HFFc6 (cell line): ENCODE data around the gene PAPPA. TPM values are rescaled to one million over a fixed set of nuclear protein-coding genes. Genes with fewer than 3 reads are reported as not detected.

ENCODE experiments used
- DNase-seq: peaks from one replicate; pipeline ENCODE4 v3.0.0-alpha.2; 2018
- H3K27ac Mint-ChIP-seq: 2 replicates; pipeline ENCODE4 v1.8.0; 2020; ENCODE audit warnings: mild to moderate bottlenecking, mixed read lengths
- H3K27me3 Mint-ChIP-seq: 2 replicates; pipeline ENCODE4 v1.8.0; 2021; ENCODE audit warnings: mild to moderate bottlenecking, moderate library complexity, mixed read lengths; ENCODE audit not compliant: insufficient read depth
- H3K36me3 Mint-ChIP-seq: 2 replicates; pipeline ENCODE4 v1.8.0; 2021; ENCODE audit warnings: low read depth, mixed read lengths
- H3K4me1 Mint-ChIP-seq: 2 replicates; pipeline ENCODE4 v1.8.0; 2020; ENCODE audit warnings: low read depth, mixed read lengths
- H3K4me3 Mint-ChIP-seq: 2 replicates; pipeline ENCODE4 v1.8.0; 2020; ENCODE audit warnings: mild to moderate bottlenecking, moderate library complexity, mixed read lengths
- H3K9me3 Mint-ChIP-seq: 2 replicates; pipeline ENCODE4 v1.8.0; 2020; ENCODE audit warnings: mild to moderate bottlenecking, mixed read lengths
- total RNA-seq, 6 experiments: library from RNA; stranded (reverse); fragmentation: NEBNext Ultra II Directional; extraction: Animal tissue kit (Norgen Biotek cat#: 25700); gene quantifications; 2 replicates in 1 of 6; 3 replicates in 5 of 6; pipeline ENCODE4 v1.2.3, GENCODE V29; 2021
- TF ChIP-seq, protein P1 (sequence below): fragments of 200-600 bp; sonication (generic); IDR thresholded peaks from 2 replicates; pipeline ENCODE4 v1.5.0; 2021; ENCODE audit warnings: antibody characterized with exemption, mild to moderate bottlenecking

The PAPPA gene
- total RNA-seq, 6 experiments from 2014 or later = 8.2 to 13.2 (median 12.3) TPM

DNA sequence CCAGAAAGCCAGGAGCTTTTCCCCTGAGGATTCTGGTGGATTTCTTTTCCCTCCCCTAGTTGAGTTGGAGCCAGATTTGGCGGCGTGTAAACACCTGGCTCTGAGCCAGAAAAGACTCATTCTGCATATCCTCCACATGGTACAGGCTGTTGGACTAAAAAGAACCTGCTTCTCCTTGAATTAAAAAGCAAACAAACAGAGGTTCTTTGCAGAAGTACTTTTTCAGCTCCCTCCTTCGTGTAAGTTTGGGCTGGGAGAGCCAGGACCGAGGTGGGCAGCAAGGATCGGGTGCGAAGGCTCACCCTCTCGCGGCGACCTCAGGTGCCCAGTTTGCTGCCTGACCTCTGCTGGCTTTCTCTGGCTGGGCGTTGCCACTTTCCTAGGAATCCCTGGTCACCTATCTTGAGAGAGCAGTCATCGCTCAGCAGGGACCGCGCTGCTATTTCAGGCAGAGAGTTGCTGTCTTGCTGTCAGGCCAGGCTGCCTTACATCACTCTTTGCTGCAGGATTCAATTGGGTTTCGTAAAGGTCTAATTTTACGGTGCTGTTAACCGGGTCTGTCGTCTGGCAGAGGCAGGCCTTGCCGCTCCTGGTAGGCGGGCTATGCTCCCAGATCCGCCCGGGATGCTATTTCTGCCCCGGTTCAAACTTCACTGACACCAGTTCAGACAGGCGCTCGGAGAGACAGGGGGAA lies 3.2 kb downstream of the PAPPA start:
- H3K4me1 Mint-ChIP-seq = peaks cover 57% of the 10 kb centered on the region
- peak overlapping the region; percentile 98 for H3K27ac Mint-ChIP-seq
- H3K36me3 Mint-ChIP-seq = peaks cover 11% of the 10 kb centered on the region
- no peaks in the 10 kb centered on the region for H3K9me3 Mint-ChIP-seq
- peak; percentile 81 for DNase-seq
- H3K27me3 Mint-ChIP-seq = peaks cover 10% of the 10 kb centered on the region
- TF ChIP-seq, protein P1, sequence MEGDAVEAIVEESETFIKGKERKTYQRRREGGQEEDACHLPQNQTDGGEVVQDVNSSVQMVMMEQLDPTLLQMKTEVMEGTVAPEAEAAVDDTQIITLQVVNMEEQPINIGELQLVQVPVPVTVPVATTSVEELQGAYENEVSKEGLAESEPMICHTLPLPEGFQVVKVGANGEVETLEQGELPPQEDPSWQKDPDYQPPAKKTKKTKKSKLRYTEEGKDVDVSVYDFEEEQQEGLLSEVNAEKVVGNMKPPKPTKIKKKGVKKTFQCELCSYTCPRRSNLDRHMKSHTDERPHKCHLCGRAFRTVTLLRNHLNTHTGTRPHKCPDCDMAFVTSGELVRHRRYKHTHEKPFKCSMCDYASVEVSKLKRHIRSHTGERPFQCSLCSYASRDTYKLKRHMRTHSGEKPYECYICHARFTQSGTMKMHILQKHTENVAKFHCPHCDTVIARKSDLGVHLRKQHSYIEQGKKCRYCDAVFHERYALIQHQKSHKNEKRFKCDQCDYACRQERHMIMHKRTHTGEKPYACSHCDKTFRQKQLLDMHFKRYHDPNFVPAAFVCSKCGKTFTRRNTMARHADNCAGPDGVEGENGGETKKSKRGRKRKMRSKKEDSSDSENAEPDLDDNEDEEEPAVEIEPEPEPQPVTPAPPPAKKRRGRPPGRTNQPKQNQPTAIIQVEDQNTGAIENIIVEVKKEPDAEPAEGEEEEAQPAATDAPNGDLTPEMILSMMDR = peak; percentile 8; the same call in 1 of the 2 replicates
- peak overlapping the region; percentile 86 for H3K4me3 Mint-ChIP-seq

DNA sequence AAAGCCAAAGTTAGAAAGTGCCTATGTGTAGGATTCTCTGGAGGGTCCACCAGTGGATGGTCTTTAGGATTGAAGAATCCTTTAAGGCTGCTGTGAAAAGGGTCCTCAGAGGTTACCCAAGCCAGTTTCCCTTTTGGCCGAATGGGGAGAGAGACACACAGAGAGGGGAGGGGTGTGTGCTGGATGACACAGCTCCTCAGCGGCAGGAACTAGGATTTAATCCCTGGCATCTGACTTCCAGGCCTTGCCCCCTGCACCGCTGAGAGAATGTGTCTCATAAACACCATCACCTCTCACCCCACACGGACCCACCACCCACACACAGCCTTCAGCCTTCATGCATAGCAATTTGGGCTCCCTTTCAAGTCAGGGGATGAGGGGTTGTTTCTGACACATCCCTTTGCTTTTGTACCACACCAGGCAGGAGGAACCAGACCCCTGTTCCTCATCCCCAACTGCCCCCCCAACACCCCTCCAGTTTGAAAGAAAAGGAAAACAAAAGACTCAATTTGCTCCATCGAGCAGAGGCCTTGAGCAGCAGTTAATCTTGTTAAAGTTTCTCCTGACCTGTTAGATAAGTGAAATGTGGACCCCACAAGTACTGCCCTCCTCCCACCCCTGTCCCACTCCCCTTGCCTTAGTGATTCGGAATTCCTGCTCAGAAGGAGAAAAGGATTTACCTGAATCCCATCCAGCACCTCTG lies 4.0 kb downstream of the PAPPA start:
- H3K27ac Mint-ChIP-seq = peak overlapping the region; percentile 98
- H3K9me3 Mint-ChIP-seq = no peaks in the 10 kb centered on the region
- H3K36me3 Mint-ChIP-seq = peaks cover 11% of the 10 kb centered on the region
- peak; percentile 35 for DNase-seq
- H3K4me1 Mint-ChIP-seq = peaks cover 49% of the 10 kb centered on the region
- peak overlapping the region; percentile 86 for H3K4me3 Mint-ChIP-seq
- peaks cover 10% of the 10 kb centered on the region for H3K27me3 Mint-ChIP-seq
- TF ChIP-seq, protein P1 = no peak

DNA sequence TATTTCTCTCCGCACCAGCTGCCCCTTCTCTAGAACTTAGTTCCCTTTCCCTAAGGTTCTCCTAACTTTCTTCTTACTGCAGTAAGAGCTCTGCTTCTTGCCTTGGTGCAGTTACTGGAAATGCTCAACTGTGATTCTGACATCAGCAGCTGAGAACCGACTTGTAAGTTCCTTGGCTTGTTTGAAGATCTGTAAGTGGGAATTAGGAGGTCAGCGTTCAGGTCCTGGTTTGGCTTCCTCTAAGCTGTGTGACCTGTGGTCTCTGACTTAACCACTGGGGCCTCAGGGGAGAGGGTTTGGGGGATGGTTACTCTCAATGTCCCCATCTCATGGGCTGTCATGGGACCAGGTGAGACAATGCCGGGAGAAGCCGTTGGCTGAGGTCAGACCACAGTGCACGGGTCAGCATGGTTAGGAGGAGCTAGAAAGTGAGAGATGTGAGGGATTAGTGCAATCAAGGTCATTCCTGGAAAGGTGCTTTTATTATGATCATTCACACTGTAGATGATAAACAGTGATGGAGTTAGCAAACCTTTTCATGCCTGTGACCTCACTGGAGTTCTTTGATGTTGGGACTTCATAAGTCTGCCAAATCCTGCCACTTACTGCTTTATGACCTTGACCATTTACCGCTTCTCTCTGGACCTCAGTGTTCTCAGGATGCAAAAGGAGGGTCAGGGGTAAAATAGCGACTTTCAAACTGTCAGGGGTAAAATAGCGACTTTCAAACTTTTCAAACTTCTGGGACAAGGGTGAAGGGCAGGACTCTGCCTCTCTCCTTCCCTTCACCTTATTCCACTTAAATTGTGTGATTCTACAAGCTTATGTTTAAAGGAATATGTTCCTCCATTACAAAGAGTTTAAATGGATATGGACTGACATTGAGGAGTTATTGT lies 7.3 kb downstream of the PAPPA start:
- TF ChIP-seq, protein P1 = no peak
- H3K4me1 Mint-ChIP-seq = peaks cover 36% of the 10 kb centered on the region
- no peak overlapping the region for H3K27ac Mint-ChIP-seq
- H3K9me3 Mint-ChIP-seq = no peaks in the 10 kb centered on the region
- H3K36me3 Mint-ChIP-seq = peaks cover 11% of the 10 kb centered on the region
- no peak for DNase-seq
- peaks cover 11% of the 10 kb centered on the region for H3K27me3 Mint-ChIP-seq
- H3K4me3 Mint-ChIP-seq = no peak overlapping the region

DNA sequence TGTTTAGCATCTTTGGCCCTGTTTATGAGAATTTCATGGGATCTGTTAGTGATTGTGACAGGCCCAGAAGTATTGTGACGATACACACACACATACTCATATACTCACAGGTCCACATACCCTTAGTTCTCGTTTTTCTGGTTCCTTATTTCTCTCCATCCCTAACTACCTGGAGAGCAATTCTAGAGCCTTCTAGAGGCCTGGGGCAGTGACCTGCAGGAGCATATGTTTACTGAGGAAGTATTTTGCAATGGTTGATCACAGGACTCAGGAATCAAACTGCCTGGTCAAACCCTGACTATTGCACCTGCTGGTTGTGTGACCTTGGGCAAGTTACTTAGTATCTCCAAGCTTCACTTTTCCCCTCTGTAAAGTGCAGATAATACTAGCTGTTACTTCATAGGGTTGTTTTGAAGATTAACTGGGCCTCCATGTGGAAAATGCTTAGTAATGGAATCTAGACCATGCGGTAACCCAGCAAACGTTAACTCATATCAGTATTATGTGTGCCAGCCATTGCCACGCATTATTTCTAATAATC lies 8.7 kb downstream of the PAPPA start:
- Mint-ChIP-seq H3K27ac (no peak overlapping the region), H3K36me3 (peaks cover 11% of the 10 kb centered on the region), H3K27me3 (peaks cover 7% of the 10 kb centered on the region), H3K4me3 (no peak overlapping the region), H3K9me3 (no peaks in the 10 kb centered on the region), H3K4me1 (peaks cover 31% of the 10 kb centered on the region)
- DNase-seq = no peak
- TF ChIP-seq, protein P1 = no peak
